Measurements from ENCODE around the gene LRIG2. TPM values are rescaled to one million over a fixed set of nuclear protein-coding genes. Genes with fewer than 3 reads are reported as not detected.
"Not testable (repeated sequence)": the region's sequence is repeated elsewhere in the genome, so short reads cannot be mapped to it uniquely, and the experiment has no call there.

Gene LRIG2
- total RNA-seq, 2 donors from 2014 or later: 21.2 to 23.0 TPM

DNA sequence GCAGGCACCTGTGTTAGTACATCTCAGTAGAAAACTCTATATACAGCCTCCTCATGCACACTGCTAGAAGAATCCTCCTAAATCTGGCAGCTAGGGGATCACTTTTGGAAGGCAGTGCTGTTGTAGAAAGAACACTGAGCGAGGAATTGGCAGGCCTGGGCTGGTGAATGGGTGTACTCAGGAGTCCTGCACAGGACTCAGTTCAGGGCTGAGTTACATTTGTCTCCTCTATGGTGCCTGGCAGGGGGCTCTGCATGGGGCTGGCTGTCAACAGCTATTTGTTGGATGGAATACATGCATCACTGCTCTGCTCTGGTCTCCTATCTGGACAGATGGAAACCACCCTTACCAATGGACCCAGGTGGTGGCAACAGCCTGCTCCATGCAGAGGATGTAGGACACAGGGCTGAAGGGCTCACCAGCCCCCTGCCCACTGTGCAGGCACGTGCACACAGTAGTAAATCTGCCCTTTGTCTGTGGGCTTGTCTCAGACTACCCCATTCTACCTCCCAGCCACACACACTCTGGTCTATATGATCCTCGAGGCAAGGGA is 74.2 kb downstream of the LRIG2 start:
- no peaks in the 10 kb centered on the region for H3K36me3 Mint-ChIP-seq (ENCODE audit: low read depth)
- Histone ChIP-seq H3K36me3 (ENCODE audit: control insufficient read depth, insufficient read depth, low read length) (no peaks in the 10 kb centered on the region), H3K4me1 (ENCODE audit: control insufficient read depth, insufficient read depth, low read length) (no peaks in the 10 kb centered on the region), H3K4me3 (ENCODE audit: low read length) (no peak overlapping the region), H3K9me3 (ENCODE audit: control insufficient read depth, low read length) (no peaks in the 10 kb centered on the region), H3K9ac (ENCODE audit: extremely low read depth, low read length, poor library complexity, severe bottlenecking) (no peak overlapping the region), H3K27ac (ENCODE audit: low read depth, low read length) (no peak overlapping the region), H3K27me3 (ENCODE audit: control insufficient read depth, insufficient read depth, low read length, poor library complexity, severe bottlenecking) (no peaks in the 10 kb centered on the region)
- no peak for DNase-seq
- TF ChIP-seq, protein P1, sequence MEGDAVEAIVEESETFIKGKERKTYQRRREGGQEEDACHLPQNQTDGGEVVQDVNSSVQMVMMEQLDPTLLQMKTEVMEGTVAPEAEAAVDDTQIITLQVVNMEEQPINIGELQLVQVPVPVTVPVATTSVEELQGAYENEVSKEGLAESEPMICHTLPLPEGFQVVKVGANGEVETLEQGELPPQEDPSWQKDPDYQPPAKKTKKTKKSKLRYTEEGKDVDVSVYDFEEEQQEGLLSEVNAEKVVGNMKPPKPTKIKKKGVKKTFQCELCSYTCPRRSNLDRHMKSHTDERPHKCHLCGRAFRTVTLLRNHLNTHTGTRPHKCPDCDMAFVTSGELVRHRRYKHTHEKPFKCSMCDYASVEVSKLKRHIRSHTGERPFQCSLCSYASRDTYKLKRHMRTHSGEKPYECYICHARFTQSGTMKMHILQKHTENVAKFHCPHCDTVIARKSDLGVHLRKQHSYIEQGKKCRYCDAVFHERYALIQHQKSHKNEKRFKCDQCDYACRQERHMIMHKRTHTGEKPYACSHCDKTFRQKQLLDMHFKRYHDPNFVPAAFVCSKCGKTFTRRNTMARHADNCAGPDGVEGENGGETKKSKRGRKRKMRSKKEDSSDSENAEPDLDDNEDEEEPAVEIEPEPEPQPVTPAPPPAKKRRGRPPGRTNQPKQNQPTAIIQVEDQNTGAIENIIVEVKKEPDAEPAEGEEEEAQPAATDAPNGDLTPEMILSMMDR (conservative IDR thresholded peaks at IDR 0.05): no peak
- WGBS, 2 experiments (ENCODE audit: insufficient coverage in 1 of 2, insufficient read length in 1 of 2): 46 to 79% methylated on average over 2 to 3 of the region's 3 CpGs
- no peak overlapping the region for H3K4me3 Mint-ChIP-seq
- H3K9me3 Mint-ChIP-seq: no peaks in the 10 kb centered on the region
- H3K4me1 Mint-ChIP-seq: peaks cover 10% of the 10 kb centered on the region
- no peaks in the 10 kb centered on the region for H3K27me3 Mint-ChIP-seq (ENCODE audit: insufficient read depth)
- H3K27ac Mint-ChIP-seq: no peak overlapping the region

DNA sequence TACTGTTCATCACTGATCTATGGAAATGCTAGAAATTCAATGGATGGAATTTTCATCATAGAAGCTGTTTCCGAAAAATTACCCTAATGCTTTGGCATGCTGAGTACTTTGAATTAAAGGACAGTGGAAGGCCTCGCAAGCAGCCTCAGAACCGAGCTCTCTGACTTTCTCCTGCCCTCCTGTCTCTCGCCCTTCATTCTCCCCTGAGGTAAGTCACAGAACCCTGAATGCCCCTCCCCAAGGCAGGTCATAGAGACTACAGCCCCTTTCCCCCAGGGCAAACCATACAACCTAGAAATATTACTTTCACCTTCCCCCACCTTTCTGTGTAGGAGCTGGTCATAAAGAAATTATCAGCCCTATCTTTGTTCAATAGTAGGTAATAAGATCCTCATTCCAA is 74.8 kb downstream of the LRIG2 start:
- Mint-ChIP-seq H3K4me1 (peaks cover 6% of the 10 kb centered on the region), H3K4me3 (no peak overlapping the region), H3K36me3 (ENCODE audit: low read depth) (no peaks in the 10 kb centered on the region), H3K27me3 (ENCODE audit: insufficient read depth) (no peaks in the 10 kb centered on the region), H3K9me3 (no peaks in the 10 kb centered on the region), H3K27ac (peak overlapping the region; percentile 23)
- no peak overlapping the region for H3K9ac ChIP-seq (ENCODE audit: extremely low read depth, low read length, poor library complexity, severe bottlenecking)
- H3K27ac ChIP-seq (ENCODE audit: low read depth, low read length): no peak overlapping the region
- H3K4me1 ChIP-seq (ENCODE audit: control insufficient read depth, insufficient read depth, low read length): no peaks in the 10 kb centered on the region
- H3K36me3 ChIP-seq (ENCODE audit: control insufficient read depth, insufficient read depth, low read length): no peaks in the 10 kb centered on the region
- TF ChIP-seq, protein P1 (conservative IDR thresholded peaks at IDR 0.05): no peak
- no peak overlapping the region for H3K4me3 ChIP-seq (ENCODE audit: low read length)
- H3K27me3 ChIP-seq (ENCODE audit: control insufficient read depth, insufficient read depth, low read length, poor library complexity, severe bottlenecking): no peaks in the 10 kb centered on the region
- 79 to 89% methylated on average over 3 to 4 of the region's 4 CpGs for WGBS, 2 experiments (ENCODE audit: insufficient coverage in 1 of 2, insufficient read length in 1 of 2)
- no peak for DNase-seq
- H3K9me3 ChIP-seq (ENCODE audit: control insufficient read depth, low read length): no peaks in the 10 kb centered on the region

DNA sequence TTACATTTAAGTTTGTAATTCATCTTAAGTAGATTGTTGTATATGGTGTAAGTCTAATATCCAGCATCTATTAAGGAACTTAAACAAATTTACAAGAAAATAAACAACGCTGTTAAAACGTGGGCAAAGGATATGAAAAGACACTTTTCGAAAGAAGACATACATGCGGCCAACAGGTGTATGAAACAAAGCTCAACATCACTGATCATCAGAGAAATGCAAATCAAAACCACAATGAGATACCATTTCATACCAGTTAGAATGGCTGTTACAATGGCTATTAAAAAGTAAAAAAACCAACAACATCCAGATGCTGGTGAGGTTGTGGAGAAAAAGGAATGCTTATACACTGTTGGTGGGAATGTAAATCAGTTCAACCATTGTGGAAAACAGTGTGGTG is 77.5 kb downstream of the LRIG2 start:
- H3K4me1 Mint-ChIP-seq; H3K9me3 Mint-ChIP-seq; H3K4me3 Mint-ChIP-seq; H3K27ac ChIP-seq (ENCODE audit: low read depth, low read length); H3K9ac ChIP-seq (ENCODE audit: extremely low read depth, low read length, poor library complexity, severe bottlenecking); DNase-seq; H3K4me1 ChIP-seq (ENCODE audit: control insufficient read depth, insufficient read depth, low read length); H3K36me3 Mint-ChIP-seq (ENCODE audit: low read depth); H3K4me3 ChIP-seq (ENCODE audit: low read length); H3K27me3 Mint-ChIP-seq (ENCODE audit: insufficient read depth); H3K9me3 ChIP-seq (ENCODE audit: control insufficient read depth, low read length); H3K27me3 ChIP-seq (ENCODE audit: control insufficient read depth, insufficient read depth, low read length, poor library complexity, severe bottlenecking); H3K27ac Mint-ChIP-seq; H3K36me3 ChIP-seq (ENCODE audit: control insufficient read depth, insufficient read depth, low read length): not testable (repeated sequence)
- 91 to 99% methylated on average over 4 of the region's 4 CpGs for WGBS, 2 experiments (ENCODE audit: insufficient coverage in 1 of 2, insufficient read length in 1 of 2)
